NT2/D1 (cell line): ENCODE results near the gene ANKRD12.

Experiments
- SUZ12 ChIP-seq: IDR thresholded peaks from 2 replicates; pipeline ENCODE4 v1.6.1; 2011; ENCODE audit not compliant: insufficient read length, insufficient read depth; ENCODE audit errors: extremely low read depth
- YY1 ChIP-seq: IDR thresholded peaks from 2 replicates; pipeline ENCODE4 v1.6.1; 2011; ENCODE audit not compliant: insufficient read length, insufficient read depth
- ZNF274 ChIP-seq: IDR thresholded peaks from 2 replicates; pipeline ENCODE4 v1.6.1; 2011; ENCODE audit warnings: mild to moderate bottlenecking, low read depth, low read length

GRCh38 chr18:9209279-9209678, 72.7 kb downstream of the ANKRD12 start:
- TF ChIP-seq ZNF274: no peak
- no peak for TF ChIP-seq YY1
- TF ChIP-seq SUZ12: no peak
